ENCODE data around the gene BAX. TPM values are rescaled to one million over a fixed set of nuclear protein-coding genes. Genes with fewer than 3 reads are reported as not detected.

The BAX gene
- total RNA-seq, 4 donors from 2014 or later, result 7.9 to 21.8 (median 18.0) TPM

DNA sequence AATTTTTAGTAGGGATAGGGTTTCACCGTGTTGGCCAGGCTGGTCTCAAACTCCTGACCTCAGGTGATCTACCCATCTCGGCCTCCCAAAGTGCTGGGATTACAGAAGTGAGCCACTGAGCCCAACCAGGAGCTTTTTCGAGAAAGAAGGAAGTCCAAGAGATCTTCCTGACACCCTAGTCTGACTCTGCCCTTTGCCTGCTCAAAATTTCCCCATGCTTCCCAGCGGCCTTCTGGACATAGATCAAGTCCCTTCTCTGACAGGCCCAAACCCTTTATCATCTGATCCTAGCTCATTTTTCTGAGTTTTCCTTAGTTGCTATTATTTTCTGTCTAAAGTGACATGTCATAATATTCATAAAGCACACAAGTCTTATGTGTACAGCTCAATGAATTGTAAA is 1.5 kb upstream of the BAX start:
- intact Hi-C loops (cut with DNase I; ENCODE audit: low total_unique reads) (loop anchor here (5.0 kb wide), 1 partner anchor 76 kb away; no protein-coding TSS in a partner anchor), in situ Hi-C loops (cut with MboI; ENCODE audit: low sequenced_read_pairs in 4 of 4) (loop anchor here in 1 of 4 donors (25.0 kb wide), 1 partner anchor 91 kb away; the partner anchor contains the start of genes PLEKHA4 and PPP1R15A)
- no peak overlapping the region for H3K27ac ChIP-seq
- no peaks in the 10 kb centered on the region for H3K36me3 ChIP-seq
- no peak for ATAC-seq
- no peak for DNase-seq
- no peaks in the 10 kb centered on the region for H3K9me3 ChIP-seq
- H3K4me3 ChIP-seq, result no peak overlapping the region
- TF ChIP-seq, protein P1, sequence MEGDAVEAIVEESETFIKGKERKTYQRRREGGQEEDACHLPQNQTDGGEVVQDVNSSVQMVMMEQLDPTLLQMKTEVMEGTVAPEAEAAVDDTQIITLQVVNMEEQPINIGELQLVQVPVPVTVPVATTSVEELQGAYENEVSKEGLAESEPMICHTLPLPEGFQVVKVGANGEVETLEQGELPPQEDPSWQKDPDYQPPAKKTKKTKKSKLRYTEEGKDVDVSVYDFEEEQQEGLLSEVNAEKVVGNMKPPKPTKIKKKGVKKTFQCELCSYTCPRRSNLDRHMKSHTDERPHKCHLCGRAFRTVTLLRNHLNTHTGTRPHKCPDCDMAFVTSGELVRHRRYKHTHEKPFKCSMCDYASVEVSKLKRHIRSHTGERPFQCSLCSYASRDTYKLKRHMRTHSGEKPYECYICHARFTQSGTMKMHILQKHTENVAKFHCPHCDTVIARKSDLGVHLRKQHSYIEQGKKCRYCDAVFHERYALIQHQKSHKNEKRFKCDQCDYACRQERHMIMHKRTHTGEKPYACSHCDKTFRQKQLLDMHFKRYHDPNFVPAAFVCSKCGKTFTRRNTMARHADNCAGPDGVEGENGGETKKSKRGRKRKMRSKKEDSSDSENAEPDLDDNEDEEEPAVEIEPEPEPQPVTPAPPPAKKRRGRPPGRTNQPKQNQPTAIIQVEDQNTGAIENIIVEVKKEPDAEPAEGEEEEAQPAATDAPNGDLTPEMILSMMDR (IDR thresholded peaks at IDR 0.05 in 4 of 5, conservative IDR thresholded peaks at IDR 0.05 in 1 of 5), result no peak
- no peak for TF ChIP-seq POLR2A (IDR thresholded peaks at IDR 0.05)
- H3K27me3 ChIP-seq, result no peaks in the 10 kb centered on the region
- peaks cover 9 to 12% of the 10 kb centered on the region in 2 donors for H3K4me1 ChIP-seq

GRCh38 chr19:48953990-48954594 is 583 bp upstream of the BAX start:
- Histone ChIP-seq H3K4me3 (peak overlapping the region; percentile 78 to 88 (median 84)), H3K27me3 (no peaks in the 10 kb centered on the region), H3K36me3 (no peaks in the 10 kb centered on the region), H3K4me1 (peaks cover 9 to 12% of the 10 kb centered on the region in 2 donors), H3K27ac (peak overlapping the region; percentile 72 to 88 (median 82)), H3K9me3 (no peaks in the 10 kb centered on the region)
- no peak for DNase-seq
- in situ Hi-C loops (cut with MboI; ENCODE audit: low sequenced_read_pairs in 4 of 4), result loop anchor here in 1 of 4 donors (25.0 kb wide), 1 partner anchor 92 kb away; the partner anchor contains the start of genes PLEKHA4 and PPP1R15A
- no peak for TF ChIP-seq POLR2A (IDR thresholded peaks at IDR 0.05)
- TF ChIP-seq, protein P1 (IDR thresholded peaks at IDR 0.05 in 4 of 5, conservative IDR thresholded peaks at IDR 0.05 in 1 of 5), result no peak
- ATAC-seq, result no peak
- intact Hi-C loops (cut with DNase I; ENCODE audit: low total_unique reads), result loop anchor here (5.0 kb wide), 1 partner anchor 77 kb away; no protein-coding TSS in a partner anchor

DNA sequence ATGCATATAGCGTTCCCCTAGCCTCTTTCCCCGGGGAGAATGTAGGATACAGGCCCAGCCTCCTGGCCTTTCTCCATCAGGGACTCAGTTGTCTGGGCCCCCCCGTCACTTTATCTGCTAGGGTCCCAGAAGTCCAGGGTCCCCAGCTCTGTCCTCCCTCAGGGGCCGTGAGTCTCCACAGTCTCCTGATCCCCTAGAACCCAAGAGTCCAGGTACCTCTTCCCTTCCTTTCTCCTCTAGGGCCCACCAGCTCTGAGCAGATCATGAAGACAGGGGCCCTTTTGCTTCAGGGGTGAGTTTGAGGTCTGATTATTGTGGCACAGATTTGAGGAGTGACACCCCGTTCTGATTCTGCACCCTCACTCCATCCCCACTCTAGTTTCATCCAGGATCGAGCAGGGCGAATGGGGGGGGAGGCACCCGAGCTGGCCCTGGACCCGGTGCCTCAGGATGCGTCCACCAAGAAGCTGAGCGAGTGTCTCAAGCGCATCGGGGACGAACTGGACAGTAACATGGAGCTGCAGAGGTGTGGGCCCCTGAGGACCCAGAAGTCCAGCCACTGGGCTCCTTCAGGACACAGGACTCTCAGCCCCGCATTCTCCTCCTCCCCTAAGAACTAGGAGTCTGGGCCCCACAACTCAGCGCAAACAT is 758 bp downstream of the BAX start:
- H3K27ac ChIP-seq, result peak overlapping the region; percentile 72 to 88 (median 82)
- ATAC-seq (no peak), DNase-seq (no peak)
- intact Hi-C loops (cut with DNase I; ENCODE audit: low total_unique reads), result no loop called here
- peaks cover 9 to 12% of the 10 kb centered on the region in 2 donors for H3K4me1 ChIP-seq
- H3K36me3 ChIP-seq, result no peaks in the 10 kb centered on the region
- H3K27me3 ChIP-seq, result no peaks in the 10 kb centered on the region
- no peaks in the 10 kb centered on the region for H3K9me3 ChIP-seq
- H3K4me3 ChIP-seq, result peak overlapping the region; percentile 78 to 88 (median 84)
- in situ Hi-C loops (cut with MboI; ENCODE audit: low sequenced_read_pairs in 4 of 4), result loop anchor here in 1 of 4 donors (25.0 kb wide), 1 partner anchor 93 kb away; the partner anchor contains the start of genes PLEKHA4 and PPP1R15A
- no peak for TF ChIP-seq POLR2A (IDR thresholded peaks at IDR 0.05)
- TF ChIP-seq, protein P1 (IDR thresholded peaks at IDR 0.05 in 4 of 5, conservative IDR thresholded peaks at IDR 0.05 in 1 of 5), result no peak

- no peak for ATAC-seq
- intact Hi-C loops (cut with DNase I; ENCODE audit: low total_unique reads) (no loop called here), in situ Hi-C loops (cut with MboI; ENCODE audit: low sequenced_read_pairs in 4 of 4) (loop anchor here in 1 of 4 donors (25.0 kb wide), 1 partner anchor 96 kb away; the partner anchor contains the start of genes PLEKHA4 and PPP1R15A)
These were observed 3.3 kb downstream of the BAX start for GRCh38 chr19:48958006-48958405.

More at GRCh38 chr19:48958006-48958405, 3.3 kb downstream of the BAX start:
- H3K27ac ChIP-seq, result no peak overlapping the region
- no peak overlapping the region for H3K4me3 ChIP-seq
- no peaks in the 10 kb centered on the region for H3K27me3 ChIP-seq
- peaks cover 9 to 13% of the 10 kb centered on the region in 2 donors for H3K4me1 ChIP-seq
- no peaks in the 10 kb centered on the region for H3K9me3 ChIP-seq
- no peaks in the 10 kb centered on the region for H3K36me3 ChIP-seq
- no peak for TF ChIP-seq POLR2A (IDR thresholded peaks at IDR 0.05)
- TF ChIP-seq, protein P1 (IDR thresholded peaks at IDR 0.05 in 4 of 5, conservative IDR thresholded peaks at IDR 0.05 in 1 of 5), result no peak
- no peak for DNase-seq

All from gastrocnemius medialis (tissue), 4 donors.